PFSK-1 (cell line): ENCODE measurements around the gene RHOBTB3.

Source experiments
- FOXP2 ChIP-seq: optimal IDR thresholded peaks from 2 replicates; pipeline ENCODE3; 2011; ENCODE audit warnings: borderline replicate concordance, control low read depth, inconsistent platforms; ENCODE audit not compliant: insufficient read depth; ENCODE audit errors: extremely low read length, extremely low read depth
- POLR2AphosphoS5 ChIP-seq: IDR thresholded peaks from 2 replicates; pipeline ENCODE4 v1.6.1; 2012; ENCODE audit warnings: low read depth, mild to moderate bottlenecking, control low read depth, low read length, moderate library complexity
- SIN3A ChIP-seq: IDR thresholded peaks from 2 replicates; pipeline ENCODE4 v1.6.1; 2012; ENCODE audit warnings: mild to moderate bottlenecking, low read length, moderate library complexity, borderline replicate concordance; ENCODE audit not compliant: insufficient read depth
- TAF1 ChIP-seq: IDR thresholded peaks from 2 replicates; pipeline ENCODE4 v1.6.1; 2012; ENCODE audit warnings: low read length, control low read depth, borderline replicate concordance; ENCODE audit not compliant: insufficient read depth
- TF ChIP-seq, protein P1 (sequence below), 2 experiments: IDR thresholded peaks; 2 replicates each; pipeline versions ENCODE4 v1.6.1 to v1.8.0; 2011 to 2012; ENCODE audit warnings: low read depth in 2 of 2, low read length in 2 of 2, control low read depth in 1 of 2, inconsistent platforms in 1 of 2, mild to moderate bottlenecking in 1 of 2, moderate library complexity in 1 of 2; ENCODE audit not compliant: insufficient read depth in 1 of 2

Gene RHOBTB3

DNA sequence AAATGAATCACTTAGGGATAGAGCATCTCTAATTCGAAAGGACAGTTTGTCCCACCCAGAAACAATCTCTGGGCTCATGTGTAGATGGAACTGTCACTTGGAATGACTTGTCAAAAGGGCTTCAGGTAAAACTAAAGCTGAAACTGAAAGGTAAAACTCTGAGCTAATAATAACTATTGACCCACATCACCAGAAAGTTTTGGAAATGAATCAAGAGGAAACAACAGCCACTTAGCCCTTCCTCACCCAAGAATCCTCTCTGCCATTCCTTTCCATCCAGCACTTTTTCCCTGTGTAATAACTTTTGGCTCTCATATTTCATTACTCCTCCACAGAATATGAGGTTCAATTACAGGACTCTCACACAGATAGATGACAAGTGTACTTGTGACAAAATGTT, 105.4 kb downstream of the RHOBTB3 start:
- no peak for TF ChIP-seq POLR2AphosphoS5
- no peak for TF ChIP-seq TAF1
- TF ChIP-seq, protein P1, sequence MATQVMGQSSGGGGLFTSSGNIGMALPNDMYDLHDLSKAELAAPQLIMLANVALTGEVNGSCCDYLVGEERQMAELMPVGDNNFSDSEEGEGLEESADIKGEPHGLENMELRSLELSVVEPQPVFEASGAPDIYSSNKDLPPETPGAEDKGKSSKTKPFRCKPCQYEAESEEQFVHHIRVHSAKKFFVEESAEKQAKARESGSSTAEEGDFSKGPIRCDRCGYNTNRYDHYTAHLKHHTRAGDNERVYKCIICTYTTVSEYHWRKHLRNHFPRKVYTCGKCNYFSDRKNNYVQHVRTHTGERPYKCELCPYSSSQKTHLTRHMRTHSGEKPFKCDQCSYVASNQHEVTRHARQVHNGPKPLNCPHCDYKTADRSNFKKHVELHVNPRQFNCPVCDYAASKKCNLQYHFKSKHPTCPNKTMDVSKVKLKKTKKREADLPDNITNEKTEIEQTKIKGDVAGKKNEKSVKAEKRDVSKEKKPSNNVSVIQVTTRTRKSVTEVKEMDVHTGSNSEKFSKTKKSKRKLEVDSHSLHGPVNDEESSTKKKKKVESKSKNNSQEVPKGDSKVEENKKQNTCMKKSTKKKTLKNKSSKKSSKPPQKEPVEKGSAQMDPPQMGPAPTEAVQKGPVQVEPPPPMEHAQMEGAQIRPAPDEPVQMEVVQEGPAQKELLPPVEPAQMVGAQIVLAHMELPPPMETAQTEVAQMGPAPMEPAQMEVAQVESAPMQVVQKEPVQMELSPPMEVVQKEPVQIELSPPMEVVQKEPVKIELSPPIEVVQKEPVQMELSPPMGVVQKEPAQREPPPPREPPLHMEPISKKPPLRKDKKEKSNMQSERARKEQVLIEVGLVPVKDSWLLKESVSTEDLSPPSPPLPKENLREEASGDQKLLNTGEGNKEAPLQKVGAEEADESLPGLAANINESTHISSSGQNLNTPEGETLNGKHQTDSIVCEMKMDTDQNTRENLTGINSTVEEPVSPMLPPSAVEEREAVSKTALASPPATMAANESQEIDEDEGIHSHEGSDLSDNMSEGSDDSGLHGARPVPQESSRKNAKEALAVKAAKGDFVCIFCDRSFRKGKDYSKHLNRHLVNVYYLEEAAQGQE (IDR thresholded peaks at IDR 0.05; ENCODE audit: insufficient read depth in 1 of 2, low read depth in 2 of 2, low read length in 2 of 2) = no peak
- TF ChIP-seq FOXP2 = no peak

DNA sequence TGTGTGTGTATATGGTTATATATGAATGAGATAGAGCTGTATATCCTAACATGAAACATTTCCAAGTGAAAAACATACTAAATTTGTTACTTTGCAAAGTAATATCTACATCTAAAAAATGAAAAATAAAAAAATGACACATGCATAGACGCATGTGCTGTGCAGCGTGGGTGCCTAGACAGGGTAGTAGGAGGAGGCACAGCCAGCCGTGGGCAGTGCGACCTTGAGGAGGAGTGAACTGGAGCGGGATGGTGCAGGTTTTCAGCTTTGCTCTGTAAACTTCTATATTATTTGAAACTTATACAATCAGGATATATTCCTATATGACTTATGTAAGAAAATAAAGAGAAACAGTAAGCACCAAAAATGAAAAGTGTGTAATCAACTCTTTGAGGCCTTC, 106.4 kb downstream of the RHOBTB3 start:
- TF ChIP-seq TAF1 (no peak), SIN3A (no peak), FOXP2 (no peak), POLR2AphosphoS5 (no peak)
- TF ChIP-seq, protein P1 (IDR thresholded peaks at IDR 0.05; ENCODE audit: insufficient read depth in 1 of 2, low read depth in 2 of 2, low read length in 2 of 2) = no peak

DNA sequence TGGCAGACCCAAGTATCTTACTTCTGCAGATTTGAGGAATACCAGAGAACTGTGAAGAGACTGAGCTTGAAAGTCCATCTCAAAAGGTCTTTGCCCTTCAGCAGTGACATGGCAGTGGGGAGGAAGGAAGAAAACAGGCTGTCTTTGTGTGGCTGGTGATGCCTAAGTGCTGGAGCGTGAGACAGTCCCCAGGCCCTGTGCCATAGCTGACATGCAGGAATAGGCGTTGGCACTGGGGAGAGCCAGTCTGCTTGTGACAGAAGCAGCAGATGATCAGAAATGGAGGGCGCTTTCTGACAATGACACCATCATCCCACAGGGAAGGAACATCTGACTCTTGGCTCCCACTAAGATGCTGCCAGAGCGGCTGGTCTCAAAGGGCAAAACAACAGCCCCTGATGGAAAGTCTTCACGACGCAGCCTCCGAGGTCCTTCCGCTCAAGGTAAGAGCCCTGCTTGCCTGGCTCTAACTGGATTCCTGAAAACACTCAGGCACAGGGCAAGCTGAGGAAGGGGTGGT, 106.9 kb downstream of the RHOBTB3 start:
- TF ChIP-seq TAF1 = no peak

DNA sequence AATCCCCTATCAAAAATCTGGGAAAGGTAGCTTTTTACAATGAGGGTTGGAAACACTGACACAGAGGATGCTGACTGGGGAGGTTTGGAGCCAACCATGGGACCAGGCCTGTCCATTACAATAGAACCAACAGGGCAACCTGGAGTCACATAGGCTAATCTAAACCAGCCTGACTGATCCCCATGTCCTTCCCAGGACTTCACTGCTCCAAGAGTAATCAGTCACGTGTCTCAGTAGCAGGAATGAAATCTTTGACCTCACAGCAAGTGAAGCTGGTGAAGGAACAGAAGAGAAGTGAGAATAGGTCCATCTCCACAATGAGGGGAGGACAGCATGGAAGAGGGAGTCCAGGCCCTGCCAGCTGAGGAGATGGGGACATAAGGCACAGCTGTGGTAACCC, 107.4 kb downstream of the RHOBTB3 start:
- TF ChIP-seq TAF1 = no peak
- TF ChIP-seq POLR2AphosphoS5 = no peak
- TF ChIP-seq, protein P1 (IDR thresholded peaks at IDR 0.05; ENCODE audit: insufficient read depth in 1 of 2, low read depth in 2 of 2, low read length in 2 of 2) = no peak
- TF ChIP-seq SIN3A = no peak
- no peak for TF ChIP-seq FOXP2

DNA sequence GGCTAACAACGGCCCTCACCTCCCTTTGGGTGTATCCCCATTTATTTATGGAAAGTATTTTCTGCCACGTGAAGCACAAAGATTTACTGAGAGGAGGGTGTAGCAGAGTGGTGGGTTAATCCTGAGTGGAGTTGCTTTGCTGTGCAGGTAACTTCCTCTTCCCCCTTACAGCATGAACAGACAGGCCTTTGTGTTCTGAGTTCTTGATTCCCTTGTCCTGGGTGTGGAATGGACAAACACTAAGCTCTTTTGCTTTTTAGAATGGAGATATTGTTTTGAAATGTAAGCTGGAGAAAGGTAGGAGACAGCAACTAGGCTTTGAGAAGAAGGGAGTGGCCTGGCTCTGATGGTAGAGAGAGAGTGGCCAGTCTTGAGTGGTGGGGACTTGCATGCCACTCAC, 108.5 kb downstream of the RHOBTB3 start:
- TF ChIP-seq, protein P1 (IDR thresholded peaks at IDR 0.05; ENCODE audit: insufficient read depth in 1 of 2, low read depth in 2 of 2, low read length in 2 of 2) = no peak
- TF ChIP-seq SIN3A (no peak), TAF1 (no peak), POLR2AphosphoS5 (no peak), FOXP2 (no peak)
